Stimulated activated CD8-positive, alpha-beta memory T cell treated with anti-CD3 and anti-CD28 coated beads, Interleukin-4, amount 100 ng/mL, for 1 hour (primary cell): ENCODE results near the gene IGFBP4.

Source experiments
- DNase-seq, 2 donors: peaks; one replicate each; pipeline ENCODE4 v3.0.0-alpha.2; 2020; ENCODE audit warnings: low read depth in 2 of 2, low spot score in 1 of 2

Gene IGFBP4

DNA sequence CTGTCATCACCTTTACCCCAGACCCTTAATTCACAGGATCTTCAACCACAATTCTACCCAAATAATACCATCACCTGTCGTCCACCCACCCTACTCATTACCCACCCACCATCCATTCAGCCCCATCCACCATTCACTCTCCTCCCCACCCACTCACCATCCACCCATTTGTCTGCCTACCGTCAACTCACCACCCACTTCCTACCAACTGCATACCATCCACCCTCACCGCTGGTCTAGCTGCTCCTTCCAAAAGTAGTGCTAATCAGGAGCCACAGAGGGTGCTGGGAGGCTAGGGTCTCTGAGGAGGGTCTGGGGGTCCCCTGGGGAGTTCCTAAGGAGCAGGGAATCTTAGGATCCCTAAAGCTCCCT, 12.0 kb upstream of the IGFBP4 start:
- no peak for DNase-seq

DNA sequence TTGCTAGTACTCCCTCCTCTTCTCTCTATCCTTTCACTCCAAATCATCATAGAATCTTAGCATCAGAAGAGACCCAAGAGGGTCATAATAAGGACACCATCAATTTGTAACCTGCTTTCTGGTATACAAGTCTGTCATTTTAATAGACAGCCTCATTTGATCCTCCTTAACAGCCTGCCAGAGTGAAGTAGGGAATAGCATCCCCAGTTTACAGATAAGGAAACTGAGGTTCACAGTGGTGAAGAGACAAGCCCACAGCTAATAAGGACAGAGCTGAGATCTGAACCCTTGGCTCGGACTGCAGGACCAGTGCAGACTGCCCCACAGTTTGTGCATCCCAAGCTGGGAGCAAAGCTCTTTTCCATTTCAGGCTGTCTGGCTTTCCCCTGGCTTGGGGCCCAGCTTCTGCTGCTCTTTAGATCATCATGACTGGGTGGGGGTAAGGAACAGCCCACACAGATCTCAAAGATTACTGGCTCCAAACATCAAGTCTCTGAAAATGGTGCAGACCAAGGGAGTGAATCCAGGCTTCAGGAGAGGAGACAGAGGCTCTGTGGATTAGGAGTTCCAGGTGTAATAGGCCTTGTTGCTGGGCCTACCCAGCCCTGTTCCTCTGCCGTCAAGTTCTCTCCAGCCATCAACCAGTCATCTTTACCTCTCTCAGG, 10.3 kb upstream of the IGFBP4 start:
- no peak for DNase-seq

DNA sequence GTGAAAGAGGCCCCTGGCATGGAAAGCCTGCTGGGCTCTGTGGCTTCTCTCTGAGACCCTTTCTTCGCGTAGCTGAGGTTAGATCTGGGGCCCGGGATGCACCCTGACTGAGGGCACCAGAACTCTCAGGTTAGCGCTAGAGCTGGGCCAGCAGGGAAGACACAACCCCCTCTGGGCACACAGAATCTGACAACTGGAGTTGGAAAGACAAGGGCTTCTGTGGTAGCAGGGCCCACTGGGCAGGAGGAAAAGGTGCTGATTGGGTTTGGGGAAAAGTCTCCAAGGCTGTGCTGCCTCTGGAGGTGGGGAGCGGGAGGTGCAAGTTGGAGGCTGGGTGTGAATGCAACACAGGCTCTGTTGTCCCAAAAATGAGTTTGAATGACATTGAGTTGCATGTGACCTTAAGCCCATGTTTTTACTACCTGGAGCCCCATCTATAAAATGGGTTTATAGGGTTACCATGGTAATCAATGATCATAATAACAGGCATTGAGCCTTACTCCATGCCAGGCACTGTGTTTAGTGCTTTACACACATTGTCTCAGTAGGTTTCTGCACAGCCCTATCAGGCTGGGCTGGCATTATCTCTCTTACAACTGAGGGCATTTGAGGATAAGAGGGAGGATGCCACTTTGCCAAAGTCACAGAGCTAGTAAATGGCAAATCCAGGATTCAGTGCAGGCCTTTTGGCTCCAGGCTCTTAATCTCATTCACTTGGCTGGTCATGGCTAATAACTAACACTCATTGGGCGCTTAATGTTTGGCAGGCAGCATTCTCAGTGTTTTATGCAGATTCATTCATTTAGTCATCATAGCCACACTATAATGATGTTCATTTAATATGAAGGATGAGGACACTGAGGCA, 9.5 kb upstream of the IGFBP4 start:
- DNase-seq = no peak

DNA sequence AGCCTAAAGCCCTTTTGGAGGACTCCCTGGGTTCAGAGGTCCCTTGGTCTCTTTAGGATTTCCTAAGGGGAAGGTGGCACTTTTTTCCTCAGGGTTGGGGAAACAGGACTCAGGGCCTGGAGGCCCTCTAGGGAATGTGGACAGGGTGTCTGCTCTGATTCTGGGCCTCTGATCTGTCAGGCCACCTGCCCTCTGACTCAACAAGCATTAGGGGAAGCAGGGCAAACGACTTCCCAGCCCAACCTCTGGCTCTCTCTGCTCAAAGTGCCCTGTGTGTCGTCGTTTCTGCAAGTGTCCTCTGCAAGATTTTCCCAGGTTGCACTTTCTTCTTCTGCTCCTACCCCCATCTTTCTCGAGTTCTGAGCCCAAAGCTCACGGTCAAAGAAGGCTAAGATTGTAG, 6.6 kb upstream of the IGFBP4 start:
- no peak for DNase-seq

DNA sequence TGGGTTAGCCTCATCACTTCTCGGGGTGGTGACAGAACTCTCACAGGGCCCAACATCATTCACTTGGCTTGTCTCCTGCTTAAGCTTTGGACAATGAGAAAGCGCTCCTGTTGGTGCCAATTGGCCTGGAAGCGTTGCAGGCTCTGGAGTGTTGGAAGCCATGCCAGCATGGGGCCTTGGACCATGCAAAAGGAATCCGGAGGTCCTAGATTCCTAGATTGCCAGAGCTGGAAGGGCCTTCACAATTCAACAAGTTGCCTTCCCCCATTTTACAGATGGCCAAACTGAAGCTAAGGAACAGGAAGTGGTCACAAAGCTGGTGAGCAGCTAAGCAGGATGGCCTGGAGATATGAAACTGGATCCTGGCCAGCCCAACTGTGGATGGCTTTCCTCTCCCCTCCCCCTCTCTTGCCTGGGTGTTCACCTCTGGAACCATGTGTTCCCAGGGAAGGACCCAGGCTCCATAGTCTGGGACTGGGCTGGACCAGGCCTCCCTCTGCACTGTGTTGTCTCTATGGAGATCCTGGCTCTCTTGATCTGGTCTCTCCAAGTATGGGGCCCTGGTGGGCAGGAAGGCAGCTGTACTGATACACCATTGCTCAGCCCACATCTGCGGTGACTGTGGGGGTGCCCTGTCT, 6.0 kb upstream of the IGFBP4 start:
- no peak for DNase-seq

DNA sequence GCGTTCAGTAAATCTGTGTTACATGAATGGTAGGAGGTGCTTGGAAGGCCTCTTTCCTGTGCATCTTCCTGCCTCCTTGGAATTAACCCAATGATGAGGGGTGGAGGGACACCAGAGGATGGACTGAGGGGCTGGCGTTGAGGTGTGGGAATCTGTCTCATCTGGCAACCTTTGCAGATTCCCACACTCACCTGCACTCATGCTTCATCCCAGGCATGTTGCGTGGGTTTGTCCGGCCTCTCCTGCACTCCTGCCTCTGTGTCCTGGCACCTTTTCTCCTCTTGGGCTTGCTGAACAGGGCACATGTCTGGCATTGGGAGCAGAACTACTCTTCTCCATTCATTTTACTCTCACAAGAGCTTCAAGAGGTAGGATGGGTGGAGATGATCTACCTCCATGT, 3.1 kb upstream of the IGFBP4 start:
- DNase-seq = no peak

DNA sequence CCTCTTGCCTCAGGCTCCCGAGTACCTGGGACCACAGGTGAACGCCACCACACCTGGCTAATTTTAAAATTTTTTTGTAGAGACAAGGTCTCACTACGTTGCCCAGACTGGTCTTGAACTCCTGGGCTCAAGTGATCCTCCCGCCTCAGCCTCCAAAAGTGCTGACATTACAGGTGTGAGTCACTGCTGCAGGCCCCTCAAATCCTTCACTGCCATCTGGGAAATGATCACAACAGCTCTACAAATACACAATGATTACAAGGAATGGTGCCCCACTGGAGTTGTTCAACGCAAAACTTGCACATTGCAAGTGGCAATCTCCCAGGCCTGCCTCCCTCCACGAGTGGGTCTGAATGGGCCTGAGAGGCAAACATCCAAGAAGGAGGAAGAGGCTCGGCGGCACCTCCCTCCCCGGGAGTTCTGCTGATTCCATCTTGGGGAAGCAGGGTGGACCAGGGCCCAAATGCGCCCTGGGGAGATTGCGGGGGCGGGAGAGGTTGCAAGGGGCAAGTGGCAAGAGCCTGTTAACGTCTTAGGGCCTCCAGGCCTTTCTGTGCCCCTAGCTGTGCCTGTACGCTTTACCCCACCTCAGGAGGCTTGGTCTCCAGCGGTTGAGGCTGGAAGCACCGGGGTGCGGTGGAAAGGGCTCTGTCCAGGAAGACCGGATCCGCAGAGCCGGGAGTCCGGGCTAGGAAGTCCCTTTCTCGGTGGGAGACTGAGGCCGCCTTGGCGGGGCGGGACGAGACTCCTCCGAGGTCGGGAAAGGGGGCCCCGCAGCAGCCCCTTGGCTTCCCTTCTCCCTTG, 656 bp upstream of the IGFBP4 start:
- DNase-seq = no peak

DNA sequence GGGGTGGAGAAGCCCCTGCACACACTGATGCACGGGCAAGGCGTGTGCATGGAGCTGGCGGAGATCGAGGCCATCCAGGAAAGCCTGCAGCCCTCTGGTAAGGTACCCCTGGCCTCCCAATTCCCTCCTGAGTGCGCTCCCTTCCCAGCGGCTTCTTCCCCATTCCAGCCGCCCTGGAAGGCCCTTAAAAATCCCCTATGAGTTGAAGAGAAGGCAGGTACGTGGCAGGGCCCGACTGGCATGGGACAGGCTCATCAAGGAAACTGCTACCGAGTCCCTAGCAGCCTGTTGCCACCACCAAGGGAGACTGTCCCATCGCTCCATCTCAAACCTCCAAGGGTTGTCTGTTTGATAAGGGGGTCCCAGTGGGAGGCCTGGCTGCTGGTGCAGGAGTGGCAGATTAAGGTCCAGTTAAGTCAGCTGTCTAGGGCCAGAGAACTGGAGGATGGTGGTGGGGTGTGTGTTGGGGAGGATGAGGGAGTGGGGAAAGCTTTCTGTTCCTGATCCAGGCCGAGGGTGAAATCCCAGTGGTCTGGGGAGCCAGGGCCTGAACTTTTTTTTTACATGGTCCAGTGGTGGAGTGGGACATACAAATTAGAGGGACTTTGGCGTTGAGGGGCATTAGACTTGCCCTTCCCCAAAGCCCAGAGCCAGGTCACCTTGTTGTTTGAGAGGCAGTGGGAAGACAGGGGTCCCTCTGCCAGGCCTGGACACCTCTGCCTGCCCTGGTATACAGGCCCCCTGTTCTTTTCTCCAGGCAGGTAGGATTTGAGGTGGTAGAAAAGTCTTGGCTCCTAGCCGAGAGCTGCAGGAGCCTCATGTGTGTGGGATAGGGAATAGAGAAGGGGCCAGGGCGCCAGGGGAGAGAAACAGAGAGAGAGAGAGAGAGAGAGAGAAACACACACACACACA, 994 bp downstream of the IGFBP4 start:
- DNase-seq = no peak

DNA sequence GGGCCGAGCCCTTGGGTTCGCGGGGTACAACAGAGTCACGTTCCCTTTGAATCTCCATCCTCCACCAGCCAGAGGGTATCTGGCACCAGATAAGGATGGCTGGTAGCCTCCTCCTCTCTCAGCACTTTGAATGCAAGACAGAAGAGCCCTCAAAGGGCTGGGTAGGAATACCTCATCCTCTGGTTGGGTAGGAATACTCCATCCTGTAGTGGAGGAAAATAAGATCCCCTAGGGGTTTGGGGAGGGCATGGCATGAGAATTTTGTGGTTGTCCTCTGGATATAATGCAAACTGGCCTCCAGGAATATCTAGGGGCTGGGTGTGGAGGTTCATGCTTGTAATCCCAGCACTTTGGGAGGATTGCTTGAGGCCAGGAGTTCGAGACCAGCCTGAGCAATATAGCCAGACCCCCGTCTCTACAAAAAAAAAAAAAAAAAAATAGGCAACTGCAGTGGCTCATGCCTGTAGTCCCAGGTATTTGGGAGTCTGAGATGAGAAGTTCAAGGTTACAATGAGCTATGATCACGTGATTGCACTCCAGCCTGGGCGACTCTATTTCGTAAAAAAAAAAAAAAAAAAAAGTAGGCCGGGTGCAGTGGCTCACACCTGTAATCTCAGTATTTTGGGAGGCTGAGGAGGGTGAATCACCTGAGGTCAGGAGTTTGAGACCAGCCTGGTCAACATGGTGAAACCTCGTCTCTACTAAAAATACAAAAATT, 2.7 kb downstream of the IGFBP4 start:
- no peak for DNase-seq

DNA sequence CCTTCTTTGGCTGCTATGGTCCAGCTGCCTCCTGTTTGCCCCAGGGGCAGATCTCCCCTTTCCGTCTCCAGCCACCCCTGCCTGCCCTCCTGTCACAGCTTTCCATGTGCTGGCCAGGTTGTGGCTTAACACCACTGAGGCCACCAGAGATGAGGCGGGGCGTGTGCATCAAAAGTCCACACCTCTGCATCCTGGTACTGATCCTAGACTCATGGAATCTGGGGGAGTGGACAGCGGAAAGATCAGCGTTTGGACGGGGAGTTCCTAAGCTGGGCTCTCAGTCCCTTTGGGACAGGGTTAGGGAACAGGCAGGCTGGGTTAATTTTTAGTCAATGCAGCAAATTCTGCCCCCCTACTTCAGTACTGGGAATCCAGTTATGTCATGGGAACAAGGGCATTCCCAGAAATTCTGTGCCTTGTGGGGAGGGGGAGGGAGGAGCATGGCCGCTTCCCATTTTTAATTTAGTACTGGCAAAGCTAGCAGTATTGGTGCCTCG, 3.9 kb downstream of the IGFBP4 start:
- DNase-seq = no peak

DNA sequence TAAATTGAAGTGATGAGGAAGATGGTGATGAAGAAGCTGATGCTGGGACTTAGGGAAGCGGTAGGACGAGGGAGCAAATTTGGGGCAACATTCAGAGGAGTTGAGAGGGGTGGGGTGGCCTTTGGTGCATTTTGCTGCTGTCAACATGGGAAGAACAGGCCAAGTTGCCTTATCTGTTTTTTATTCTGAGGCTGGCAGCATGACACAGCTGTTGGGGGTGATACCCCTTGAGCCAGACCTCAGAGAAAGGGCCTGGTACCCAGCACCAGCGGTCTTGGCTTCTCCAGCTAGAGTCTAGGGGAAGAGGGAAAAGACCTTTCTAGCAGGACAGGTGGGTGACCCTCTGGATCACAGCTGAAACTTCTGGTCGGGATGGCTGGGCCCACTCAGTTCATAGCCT, 4.6 kb downstream of the IGFBP4 start:
- no peak for DNase-seq

DNA sequence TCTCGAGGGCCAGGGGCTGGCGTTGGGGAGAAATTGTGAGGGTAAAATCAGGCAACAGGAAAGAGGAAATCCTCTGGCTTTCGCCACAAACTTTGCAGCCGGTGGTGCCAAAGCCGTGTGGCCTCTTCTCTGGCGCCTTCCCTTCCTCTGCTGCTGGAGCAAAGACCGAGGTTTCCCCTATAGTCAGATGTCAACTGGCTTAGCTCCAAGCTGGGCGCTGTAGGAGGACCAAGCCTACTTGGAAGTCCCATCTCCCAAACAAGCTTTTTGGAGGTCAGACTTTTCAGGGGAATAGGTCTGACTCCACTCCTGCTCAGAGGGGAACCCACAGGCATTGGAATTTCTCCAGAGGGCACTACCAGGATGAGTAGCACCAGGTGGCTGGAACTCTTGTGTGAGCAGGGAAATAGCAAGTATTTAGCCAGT, 5.0 kb downstream of the IGFBP4 start:
- DNase-seq = no peak

DNA sequence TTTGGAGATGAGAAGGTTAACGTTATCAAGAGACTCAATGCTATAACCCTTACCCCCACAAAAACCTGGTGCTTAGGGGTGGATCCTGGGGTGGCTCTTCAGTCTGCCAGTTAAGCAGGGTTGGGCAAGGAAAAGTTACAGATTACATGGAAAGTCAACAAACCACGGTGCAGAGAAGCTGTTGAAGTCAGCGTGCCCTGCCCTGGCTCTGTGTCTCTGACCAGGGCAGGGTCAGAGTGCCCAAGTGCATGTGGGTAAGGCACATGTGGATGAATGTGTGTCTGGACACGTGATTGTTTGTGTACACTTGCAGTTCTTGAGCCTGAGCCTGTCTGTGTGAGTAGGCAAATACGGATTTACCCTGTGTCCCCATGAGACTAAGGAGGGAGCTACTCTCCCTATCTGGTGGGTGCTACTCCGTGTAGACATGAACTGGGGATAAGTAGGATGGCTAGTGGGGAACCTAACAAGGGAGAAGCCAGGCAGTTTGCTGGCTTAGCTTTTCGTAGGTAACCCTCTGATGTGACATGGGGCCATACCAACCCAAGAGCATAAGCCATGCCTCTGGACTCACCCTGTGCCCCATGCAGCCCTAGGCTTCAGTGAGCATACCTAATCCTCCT, 5.5 kb downstream of the IGFBP4 start:
- no peak for DNase-seq

DNA sequence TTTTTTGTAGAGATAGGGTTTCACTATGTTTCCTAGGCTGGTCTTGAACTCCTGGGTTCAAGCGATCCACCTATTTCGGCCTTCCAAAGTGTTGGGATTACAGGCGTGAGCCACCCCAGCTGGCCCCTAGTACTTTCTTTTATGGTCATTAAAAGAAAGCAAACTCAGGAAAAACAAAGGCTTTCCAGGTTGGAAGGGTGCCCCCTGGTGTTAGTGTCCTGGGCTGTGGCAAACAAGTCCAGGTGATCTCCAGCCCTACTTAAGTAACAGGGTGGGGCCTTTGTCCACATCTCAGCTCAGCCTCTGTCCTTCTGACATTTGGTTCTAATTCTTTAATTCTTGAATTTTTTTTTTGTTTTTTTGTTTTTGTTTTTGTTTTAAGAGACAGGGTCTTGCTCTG, 6.9 kb downstream of the IGFBP4 start:
- no peak for DNase-seq

DNA sequence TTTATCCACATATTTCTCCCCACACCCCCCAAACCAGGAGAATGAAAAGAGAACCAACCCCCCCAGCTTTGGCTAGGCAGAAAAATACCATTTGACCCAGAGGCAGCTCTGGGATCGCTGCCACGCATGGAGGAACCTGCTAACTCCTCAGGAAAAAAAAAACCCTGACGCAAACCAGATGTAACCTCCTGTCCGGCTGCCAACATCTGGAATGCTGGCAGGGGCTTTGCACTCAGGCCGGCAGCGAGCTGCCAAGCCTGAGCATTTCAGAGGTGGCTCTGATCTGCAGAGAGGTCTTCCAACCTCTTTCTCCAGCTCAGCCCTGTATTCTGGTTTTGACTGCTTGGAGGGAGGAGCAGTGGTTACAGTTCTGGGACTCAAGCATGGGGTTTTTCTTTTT, 8.2 kb downstream of the IGFBP4 start:
- no peak for DNase-seq

DNA sequence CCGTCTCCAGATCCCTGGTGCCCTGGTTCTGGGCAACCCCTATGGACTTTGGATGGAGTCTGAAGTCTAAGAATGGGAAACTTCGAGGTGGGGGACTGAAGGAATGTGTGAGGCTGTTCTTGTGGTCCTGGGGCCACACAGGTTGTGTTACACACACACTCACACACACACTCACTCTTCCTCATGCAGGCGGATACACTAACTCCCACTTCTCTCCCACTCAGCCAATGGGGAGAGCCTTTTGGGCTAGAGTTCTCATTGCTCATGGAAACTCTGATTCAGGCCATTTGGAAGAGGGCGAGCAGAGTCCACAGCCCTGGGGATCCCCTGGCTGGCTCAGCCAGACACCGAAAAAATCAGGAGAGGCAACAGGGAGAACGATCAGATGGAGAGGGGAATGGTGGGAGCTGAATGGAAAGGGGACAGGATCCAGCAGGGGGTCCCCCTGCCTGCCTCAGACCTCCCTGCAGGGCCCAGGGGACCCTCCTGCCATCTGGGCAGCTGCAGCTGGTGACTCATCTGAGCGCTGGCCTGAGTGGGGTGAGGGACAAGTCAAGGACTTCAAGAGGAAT, 9.1 kb downstream of the IGFBP4 start:
- DNase-seq = no peak

DNA sequence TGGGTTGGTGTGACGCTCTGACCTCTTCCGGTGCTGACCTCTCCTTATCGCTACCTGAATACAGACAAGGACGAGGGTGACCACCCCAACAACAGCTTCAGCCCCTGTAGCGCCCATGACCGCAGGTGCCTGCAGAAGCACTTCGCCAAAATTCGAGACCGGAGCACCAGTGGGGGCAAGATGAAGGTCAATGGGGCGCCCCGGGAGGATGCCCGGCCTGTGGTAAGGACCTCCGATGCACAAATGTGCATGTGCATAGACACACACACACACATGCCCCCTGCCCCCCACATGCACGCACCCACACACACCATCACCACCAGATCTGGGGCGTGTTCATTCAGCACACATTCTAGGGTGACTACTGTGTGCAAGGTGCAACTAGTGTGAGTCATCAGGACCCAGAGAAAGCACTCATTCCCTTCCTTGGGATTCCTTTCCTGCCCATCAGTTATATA, 9.7 kb downstream of the IGFBP4 start:
- DNase-seq = no peak

DNA sequence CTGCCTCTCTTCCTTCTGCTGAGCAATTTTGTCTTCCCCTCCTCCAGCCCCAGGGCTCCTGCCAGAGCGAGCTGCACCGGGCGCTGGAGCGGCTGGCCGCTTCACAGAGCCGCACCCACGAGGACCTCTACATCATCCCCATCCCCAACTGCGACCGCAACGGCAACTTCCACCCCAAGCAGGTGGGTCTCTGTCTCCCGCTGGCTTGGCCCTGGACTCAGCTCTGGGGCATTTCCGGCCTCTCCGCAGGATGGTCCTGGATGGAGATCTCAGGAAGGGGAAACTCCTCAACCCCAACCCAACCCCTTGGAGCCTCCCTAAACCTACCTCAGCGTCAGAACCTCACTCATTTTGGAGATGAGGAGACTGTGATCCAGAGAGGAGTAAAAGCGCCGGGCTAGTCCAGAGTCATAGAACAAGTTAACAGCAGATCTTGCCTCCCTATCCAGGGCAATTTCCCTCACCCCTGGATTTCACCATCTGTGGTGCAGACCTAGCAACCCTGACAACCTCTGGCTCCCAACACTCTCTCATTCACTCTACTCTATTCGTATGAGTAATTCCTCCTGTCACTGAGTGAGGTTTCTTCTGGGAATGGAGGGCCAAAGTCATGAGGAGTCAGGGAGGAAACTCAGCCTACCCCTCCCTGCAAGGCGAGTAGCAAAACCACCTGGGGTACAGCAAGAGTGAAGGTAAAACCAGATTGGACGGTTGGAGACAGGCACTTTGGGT, 10.8 kb downstream of the IGFBP4 start:
- no peak for DNase-seq
